ENCODE measurements around the gene EVI2A.

Gene EVI2A

DNA sequence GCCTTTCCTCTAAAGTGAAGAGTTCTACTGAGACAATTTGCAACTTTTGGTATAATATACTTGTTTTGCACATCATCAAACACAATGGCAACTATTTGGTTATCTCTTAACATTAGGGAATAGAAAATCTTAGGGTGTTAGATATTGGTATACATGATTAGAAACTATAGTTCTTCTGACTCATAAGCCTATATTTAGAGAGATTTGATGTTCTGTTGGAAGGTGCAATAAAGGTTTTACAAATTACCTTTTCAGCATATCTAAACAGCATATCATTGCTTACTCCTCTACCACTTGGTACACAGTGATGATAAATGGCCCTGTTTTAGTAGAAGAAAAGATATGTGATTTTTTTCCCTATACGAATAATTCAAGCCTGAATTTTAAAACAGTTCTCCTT is 13.8 kb downstream of the EVI2A start:
- TF ChIP-seq CTCF (IDR thresholded peaks at IDR 0.05; ENCODE audit: low read length, missing control alignments) = no peak
- no peak for DNase-seq (ENCODE audit: low read depth)
- H3K4me3 ChIP-seq (replicated peaks; ENCODE audit: low read depth, low read length) = no peak overlapping the region

GRCh38 chr17:31299624-31300023 is 21.8 kb downstream of the EVI2A start:
- TF ChIP-seq CTCF (IDR thresholded peaks at IDR 0.05; ENCODE audit: low read length, missing control alignments) = no peak
- no peak for DNase-seq (ENCODE audit: low read depth)
- no peak overlapping the region for H3K4me3 ChIP-seq (replicated peaks; ENCODE audit: low read depth, low read length)

- DNase-seq (ENCODE audit: low read depth) = no peak
- H3K4me3 ChIP-seq (replicated peaks; ENCODE audit: low read depth, low read length) = no peak within 1 kb of the TSS
- TF ChIP-seq CTCF (IDR thresholded peaks at IDR 0.05; ENCODE audit: low read length, missing control alignments) = no peak
Observed at GRCh38 chr17:31297090-31297489, 24.3 kb downstream of the EVI2A start, which contains the start of gene OMG. TSS of gene OMG (minus strand) at chr17:31297239. CDS start at chr17:31296331, 908 bp downstream.

- no peak for DNase-seq (ENCODE audit: low read depth)
- H3K4me3 ChIP-seq (replicated peaks; ENCODE audit: low read depth, low read length) = no peak overlapping the region
- no peak for TF ChIP-seq CTCF (IDR thresholded peaks at IDR 0.05; ENCODE audit: low read length, missing control alignments)
Observed at GRCh38 chr17:31296142-31296541, 25.3 kb downstream of the EVI2A start.

DNA sequence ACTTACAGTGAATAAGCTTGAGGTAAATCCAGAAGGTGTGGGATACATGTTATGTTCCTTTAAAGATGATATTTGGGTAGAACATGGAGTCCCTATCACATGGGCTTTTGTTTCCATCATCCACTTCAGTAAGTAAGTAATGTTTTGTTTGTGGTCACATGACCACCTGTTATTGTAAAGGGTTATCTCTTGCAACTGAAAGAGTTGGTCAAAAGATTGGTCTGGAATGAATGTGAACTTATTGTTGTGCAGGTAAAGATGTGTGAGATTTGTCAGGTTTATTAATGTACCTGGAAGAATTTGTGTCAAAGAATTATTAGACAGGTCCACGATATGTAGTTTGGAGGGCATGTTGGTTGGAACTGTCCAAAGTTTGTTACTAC is 25.9 kb downstream of the EVI2A start:
- no peak for DNase-seq (ENCODE audit: low read depth)
- TF ChIP-seq CTCF (IDR thresholded peaks at IDR 0.05; ENCODE audit: low read length, missing control alignments) = no peak
- H3K4me3 ChIP-seq (replicated peaks; ENCODE audit: low read depth, low read length) = no peak overlapping the region

DNA sequence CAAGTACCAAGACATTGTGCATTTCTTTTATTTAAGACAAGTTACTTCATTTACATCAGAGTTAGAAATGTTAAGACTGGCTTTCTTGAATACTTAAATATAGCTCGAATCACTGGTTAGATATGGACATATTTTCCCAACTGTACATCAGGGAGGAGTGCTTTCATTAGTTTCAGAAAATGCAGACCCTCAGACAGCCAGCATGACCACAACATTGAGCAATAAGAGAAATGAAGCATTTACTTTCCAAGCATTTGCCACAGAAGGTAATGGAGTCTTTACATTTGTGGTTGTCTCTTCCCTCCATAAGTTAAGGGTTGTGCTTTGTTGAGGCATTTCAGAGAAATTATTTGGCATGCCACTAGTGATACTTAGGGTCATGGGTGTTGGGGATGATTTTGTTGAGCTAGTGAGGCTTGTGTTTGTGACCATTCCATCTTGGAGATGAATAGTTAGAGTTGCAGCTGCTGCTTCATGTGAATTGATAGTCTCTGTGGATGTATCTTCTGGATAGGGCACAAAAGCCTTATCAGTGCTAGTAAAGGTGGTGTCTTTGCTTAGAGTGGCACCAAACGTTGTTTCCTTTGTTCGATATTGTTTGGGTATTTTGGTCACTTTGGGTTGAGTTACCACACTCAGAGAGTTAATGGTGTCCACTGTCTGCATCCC is 26.5 kb downstream of the EVI2A start:
- no peak overlapping the region for H3K4me3 ChIP-seq (replicated peaks; ENCODE audit: low read depth, low read length)
- no peak for TF ChIP-seq CTCF (IDR thresholded peaks at IDR 0.05; ENCODE audit: low read length, missing control alignments)
- DNase-seq (ENCODE audit: low read depth) = peak; percentile 33

- TF ChIP-seq CTCF (IDR thresholded peaks at IDR 0.05; ENCODE audit: low read length, missing control alignments) = no peak
- H3K4me3 ChIP-seq (replicated peaks; ENCODE audit: low read depth, low read length) = no peak overlapping the region
- no peak for DNase-seq (ENCODE audit: low read depth)
Observed at GRCh38 chr17:31294231-31294630, 27.2 kb downstream of the EVI2A start.

All from fibroblast of pulmonary artery (primary cell).